KOPT-K1 (cell line): Measurements from ENCODE around the gene NLRC5.
"Not testable (repeated sequence)": the region's sequence is repeated elsewhere in the genome, so short reads cannot be mapped to it uniquely, and the experiment has no call there.

Experiments
- H3K27ac ChIP-seq: fragments of 200-600 bp; sonication (generic); 2 replicates; pipeline ENCODE4 v1.5.1; 2016; ENCODE audit warnings: antibody characterized with exemption, mild to moderate bottlenecking, low read depth, low read length; ENCODE audit not compliant: poor library complexity, severe bottlenecking
- H3K36me3 ChIP-seq: fragments of 200-600 bp; sonication (generic); 2 replicates; pipeline ENCODE4 v1.5.1; 2017; ENCODE audit warnings: antibody characterized with exemption, mild to moderate bottlenecking, low read length, moderate library complexity; ENCODE audit not compliant: insufficient read depth
- H3K9me3 ChIP-seq: fragments of 200-600 bp; sonication (generic); 2 replicates; pipeline ENCODE4 v1.5.1; 2017; ENCODE audit warnings: antibody characterized with exemption, low read length, mild to moderate bottlenecking; ENCODE audit not compliant: insufficient read depth, poor library complexity, severe bottlenecking

NLRC5 gene

DNA sequence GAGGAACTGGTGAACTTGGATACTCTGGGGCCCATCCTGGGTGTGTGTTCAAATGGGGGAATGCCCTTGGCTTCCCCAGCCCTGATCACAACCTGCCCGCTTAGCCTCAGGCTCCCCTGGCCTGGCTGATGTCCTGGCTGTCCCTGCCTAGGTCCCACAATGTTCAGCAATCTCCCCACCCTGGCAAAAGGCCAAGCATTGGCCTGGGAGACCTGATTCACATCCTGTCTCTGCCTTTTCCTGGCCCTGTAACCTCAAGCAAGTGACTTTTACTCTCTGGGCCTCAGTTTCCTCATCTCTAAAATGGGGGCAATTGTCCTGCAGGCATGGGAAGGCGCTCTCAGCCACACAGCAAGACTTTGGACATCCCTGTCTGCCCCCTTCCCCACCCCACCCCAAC, 117.4 kb downstream of the NLRC5 start:
- Histone ChIP-seq H3K27ac (no peak overlapping the region), H3K36me3 (no peaks in the 10 kb centered on the region)

DNA sequence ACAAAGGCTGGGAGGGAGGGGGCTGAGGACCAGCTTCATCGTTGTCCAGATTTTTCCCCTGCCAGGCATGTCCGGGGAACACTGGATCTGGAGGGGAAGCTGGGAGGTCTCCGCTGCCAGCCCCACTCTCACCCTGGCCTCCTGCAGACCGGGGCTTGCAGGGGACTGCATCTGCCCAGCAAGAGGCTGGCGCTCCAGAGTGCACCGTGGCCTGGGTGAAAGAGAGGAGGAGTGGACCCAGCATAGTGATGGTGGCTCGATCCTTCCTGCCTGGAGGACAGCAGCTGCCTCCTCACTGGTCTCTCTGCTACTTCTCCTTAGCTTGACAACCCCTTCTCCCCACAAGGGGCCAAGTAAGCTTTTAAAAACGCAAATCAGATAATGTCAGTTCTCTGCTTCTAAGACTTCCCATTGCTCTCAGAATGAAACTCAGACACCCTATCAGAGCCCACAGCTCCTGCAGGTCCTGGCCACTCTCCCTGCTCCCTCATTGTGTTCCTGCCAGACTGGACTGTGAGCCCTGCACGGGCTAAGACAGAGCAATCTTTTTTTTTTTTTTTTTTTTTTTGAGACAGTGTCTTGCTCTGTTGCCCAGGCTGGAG, 118.1 kb downstream of the NLRC5 start:
- Histone ChIP-seq H3K9me3 (no peaks in the 10 kb centered on the region), H3K27ac (no peak overlapping the region), H3K36me3 (no peaks in the 10 kb centered on the region)

More for the DNA sequence above, 117.4 kb downstream of the NLRC5 start:
- no peaks in the 10 kb centered on the region for H3K9me3 ChIP-seq

DNA sequence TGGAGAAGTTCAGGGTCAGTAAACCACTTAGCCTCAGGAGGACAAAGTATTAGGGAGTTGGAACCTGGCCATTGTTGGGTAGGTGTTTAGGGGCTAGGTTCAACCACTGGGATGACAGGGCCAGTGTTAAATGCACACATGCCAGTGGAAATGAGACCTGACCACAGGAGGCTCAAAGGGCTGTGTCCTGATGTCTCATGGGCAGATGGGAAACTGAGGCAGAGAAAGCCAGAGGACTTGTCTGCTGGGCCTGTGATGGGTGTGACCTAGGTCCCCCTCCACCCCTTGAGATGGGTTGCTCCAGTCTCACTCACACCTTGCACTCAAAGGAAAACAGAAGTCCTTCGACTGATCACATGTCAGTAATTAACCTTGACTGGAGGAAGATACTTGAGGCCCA, 119.1 kb downstream of the NLRC5 start:
- Histone ChIP-seq H3K9me3 (no peaks in the 10 kb centered on the region), H3K36me3 (no peaks in the 10 kb centered on the region), H3K27ac (no peak overlapping the region)

DNA sequence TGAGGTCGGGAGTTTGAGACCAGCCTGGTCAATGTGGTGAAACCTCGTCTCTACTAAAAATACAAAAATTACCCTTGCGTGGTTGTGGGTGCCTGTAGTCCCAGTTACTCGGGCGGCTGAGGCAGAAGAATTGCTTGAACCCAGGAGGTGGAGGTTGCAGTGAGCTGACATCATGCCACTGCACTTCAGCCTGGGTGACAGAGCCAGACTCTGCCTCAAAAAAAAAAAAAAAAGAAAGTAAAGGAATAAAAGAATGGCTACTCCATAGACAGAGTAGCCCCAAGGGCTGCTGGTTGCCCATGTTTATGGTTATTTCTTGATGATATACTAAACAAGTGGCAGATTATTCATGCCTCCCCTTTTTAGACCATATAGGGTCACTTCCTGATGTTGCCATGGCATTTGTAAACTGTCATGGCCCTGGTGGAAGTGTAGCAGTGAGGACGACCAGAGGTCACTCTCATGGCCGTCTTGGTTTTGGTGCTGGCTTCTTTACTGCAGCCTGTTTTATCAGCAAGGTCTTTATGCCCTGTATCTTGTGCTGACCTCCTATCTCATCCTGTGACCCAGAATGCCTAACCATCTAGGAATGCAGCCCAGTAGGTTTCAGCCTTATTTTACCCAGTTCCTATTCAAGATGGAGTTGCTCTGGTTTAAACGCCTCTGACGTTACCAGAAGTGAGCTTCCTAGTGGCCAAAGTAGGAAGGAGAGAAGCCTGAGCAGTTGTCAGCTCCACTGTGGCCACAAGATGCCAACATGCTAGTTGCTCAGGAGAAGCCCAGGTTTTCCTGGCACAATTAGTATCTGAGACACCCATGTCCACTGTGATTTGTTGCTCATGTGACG, 120.1 kb downstream of the NLRC5 start:
- H3K36me3 ChIP-seq, H3K9me3 ChIP-seq, H3K27ac ChIP-seq: not testable (repeated sequence)

DNA sequence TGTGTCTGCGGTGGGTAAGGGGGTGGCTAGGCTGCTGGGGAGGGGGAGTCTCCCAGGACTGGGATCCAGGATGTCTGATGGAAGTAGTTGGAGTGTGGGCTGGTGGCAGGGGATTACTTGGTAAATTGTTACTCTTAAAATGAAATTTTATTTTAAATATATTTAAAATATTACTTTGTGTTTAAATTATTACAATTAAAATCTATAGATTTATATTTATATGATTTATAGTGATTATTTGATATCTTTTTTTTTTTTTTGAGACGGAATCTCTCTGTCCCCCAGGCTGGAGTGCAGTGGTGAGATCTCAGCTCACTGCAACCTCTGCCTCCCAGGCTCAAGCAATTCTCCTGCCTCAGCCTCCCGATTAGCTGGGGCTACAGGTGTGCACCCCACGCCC, 121.6 kb downstream of the NLRC5 start:
- no peak overlapping the region for H3K27ac ChIP-seq
- no peaks in the 10 kb centered on the region for H3K36me3 ChIP-seq
- no peaks in the 10 kb centered on the region for H3K9me3 ChIP-seq

DNA sequence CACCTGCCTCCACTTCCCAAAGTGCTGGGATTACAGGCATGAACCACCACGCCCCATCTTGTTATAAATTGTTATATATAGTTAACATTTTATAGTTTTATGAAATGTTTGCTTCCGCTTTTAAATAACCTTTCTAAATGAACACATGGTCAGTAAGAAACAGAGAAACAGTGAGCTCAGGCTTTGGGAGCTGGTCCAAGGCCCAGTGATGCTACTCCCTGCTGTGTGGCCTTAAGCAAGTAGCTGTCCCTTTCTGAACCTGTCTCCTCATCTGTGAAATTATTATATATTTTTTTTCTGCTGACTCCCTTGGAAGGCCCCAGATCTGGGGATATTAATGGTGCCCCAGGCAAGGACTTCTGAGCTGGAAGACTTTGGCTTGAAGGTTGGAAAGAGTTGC, 122.1 kb downstream of the NLRC5 start:
- H3K36me3 ChIP-seq = no peaks in the 10 kb centered on the region
- no peaks in the 10 kb centered on the region for H3K9me3 ChIP-seq
- no peak overlapping the region for H3K27ac ChIP-seq

DNA sequence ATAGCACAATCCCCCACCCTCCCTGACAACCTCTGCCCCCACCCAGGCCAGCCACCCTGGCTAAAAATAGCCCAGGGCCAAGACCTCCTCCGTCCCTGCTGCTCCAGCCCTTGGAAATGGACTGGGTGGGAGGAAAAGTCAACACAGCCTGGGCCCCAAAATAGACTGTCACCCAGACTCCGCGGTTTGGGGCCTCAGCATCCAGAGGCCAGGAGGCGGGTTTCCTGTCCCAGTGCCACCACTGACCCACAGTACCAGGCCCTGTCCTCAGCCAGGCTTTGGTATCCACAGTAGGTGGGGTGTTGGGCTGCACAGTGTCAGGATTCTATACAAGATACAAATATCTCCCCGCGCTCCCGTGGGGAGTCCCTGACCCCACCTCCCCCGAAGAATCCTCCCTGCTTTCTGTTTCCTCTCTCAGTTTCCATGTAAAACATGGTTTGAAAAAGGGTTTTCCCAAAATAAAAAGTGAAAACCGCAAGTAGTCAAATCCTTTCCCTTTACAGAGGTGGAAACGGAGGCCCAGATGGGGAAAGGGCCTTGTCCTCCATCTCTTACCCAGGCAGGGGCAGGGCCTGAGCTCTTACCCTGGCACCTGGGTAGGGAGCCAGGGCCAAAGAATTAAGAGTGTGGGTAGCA, 123.2 kb downstream of the NLRC5 start:
- H3K27ac ChIP-seq = no peak overlapping the region
- H3K36me3 ChIP-seq = no peaks in the 10 kb centered on the region
- H3K9me3 ChIP-seq = no peaks in the 10 kb centered on the region

DNA sequence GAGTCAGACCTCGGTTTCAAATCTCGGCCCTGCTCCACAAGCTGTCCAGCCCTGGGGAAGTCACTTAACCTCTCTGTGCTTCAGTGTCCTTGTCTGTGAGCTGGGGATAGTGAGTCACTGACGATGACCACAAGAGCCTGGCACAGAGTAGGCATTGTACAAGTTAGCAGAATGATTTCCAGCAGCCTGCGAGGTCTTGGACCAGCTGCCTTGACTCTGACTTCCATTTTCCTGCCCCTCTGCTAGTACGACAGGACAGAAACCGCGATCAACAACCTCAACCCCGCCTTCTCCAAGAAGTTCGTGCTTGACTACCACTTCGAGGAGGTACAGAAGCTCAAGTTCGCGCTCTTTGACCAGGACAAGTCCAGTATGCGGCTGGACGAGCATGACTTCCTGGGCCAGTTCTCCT, 123.7 kb downstream of the NLRC5 start:
- Histone ChIP-seq H3K36me3 (no peaks in the 10 kb centered on the region), H3K9me3 (no peaks in the 10 kb centered on the region), H3K27ac (no peak overlapping the region)

DNA sequence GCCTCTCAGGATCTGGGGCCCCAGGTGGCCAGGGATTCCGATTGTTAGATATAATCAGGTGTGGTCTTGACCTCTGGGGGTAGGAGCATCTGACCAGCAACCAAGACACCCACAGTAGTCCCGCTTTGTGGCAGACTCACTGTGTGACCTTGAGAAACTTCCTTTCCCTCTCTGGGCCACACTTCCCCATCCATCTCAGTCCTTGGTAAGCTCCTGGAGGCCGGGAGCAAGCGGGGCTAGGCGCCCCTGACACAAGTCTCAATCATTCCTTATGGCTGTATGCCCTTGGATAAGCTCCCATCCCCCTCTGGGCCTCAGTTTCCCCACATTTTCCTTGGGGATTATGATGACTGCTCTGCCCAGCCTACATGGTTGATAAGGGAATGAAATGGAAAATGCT, 124.3 kb downstream of the NLRC5 start:
- H3K36me3 ChIP-seq = no peaks in the 10 kb centered on the region
- no peak overlapping the region for H3K27ac ChIP-seq
- no peaks in the 10 kb centered on the region for H3K9me3 ChIP-seq

DNA sequence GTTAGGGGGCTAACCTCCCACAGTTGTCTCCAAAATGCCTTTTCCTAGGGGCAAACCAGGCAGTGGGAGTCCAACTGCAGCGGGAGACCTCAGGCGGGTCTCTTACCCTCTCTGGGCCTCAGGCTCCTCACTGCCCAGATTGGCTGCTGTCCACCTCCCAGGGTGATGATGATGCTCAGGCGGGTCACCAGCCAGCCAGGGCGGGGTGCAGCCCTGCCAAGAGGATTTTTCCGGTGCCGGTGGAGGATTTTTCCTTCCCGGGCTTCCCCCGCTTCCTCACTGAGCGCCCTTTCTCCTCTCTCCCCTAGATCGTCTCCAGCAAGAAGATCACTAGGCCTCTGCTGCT, 125.8 kb downstream of the NLRC5 start:
- H3K36me3 ChIP-seq = no peaks in the 10 kb centered on the region
- no peak overlapping the region for H3K27ac ChIP-seq

DNA sequence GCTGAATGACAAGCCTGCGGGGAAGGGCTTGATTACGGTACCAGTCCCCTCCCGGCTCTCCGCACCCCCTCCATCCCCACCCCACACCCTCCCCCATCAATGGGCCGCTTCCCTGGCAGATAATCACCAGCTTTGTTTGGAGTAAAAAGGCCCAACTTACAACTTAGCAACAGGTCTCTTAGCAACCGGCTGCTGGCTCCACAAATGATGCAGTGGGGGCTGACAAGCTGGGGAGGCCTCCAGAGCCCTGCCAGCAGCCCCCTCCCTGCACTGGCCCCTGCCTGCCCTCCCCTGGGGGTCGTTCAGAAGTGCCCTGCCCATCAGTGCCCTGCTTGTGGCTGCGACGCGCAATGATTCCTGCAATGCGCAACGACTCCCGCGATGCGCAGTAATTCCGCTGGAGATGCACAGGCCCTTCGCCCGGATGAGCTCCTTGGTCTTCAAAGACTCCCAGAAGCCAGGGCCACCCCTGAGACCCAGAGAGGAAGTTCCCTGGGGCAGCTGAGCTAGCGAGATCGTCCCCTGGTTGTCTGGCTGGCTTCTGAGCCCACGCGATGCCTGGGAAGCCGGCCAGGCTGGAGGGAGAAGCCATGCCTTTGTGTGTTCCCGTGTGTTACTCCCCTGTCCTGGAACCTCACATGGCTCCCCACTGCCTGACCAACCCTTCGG, 126.3 kb downstream of the NLRC5 start:
- Histone ChIP-seq H3K9me3 (no peaks in the 10 kb centered on the region), H3K36me3 (no peaks in the 10 kb centered on the region), H3K27ac (no peak overlapping the region)

More for the DNA sequence above, 125.8 kb downstream of the NLRC5 start:
- no peaks in the 10 kb centered on the region for H3K9me3 ChIP-seq

DNA sequence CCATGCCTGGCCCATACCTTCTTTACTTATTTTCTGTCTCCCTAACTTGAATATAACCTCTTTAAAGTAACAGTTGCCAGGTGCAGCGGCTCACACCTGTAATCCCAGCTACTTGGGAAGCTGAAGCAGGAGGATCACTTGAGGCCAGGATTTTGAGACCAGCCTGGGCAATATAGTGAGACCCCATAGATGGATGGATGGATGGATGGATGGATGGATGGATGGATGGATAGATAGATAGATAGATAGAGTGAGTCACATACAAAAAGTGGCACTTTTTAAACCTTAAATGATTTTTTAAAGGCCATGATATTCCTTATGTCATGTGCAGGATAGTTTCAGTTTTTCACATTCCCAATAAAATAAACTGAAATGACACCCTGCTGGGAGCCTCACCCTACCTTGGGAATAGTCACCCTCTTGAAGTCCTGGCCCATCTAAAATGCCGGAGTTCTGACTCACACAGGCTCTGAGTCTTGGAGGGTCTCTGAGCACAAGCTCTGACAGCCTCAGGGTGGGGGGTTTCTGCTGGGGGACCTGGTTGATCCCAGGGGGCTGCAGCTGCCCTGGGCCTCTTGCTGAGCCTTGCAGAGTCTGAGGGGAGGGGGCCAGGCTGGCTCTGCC, 129.2 kb downstream of the NLRC5 start:
- Histone ChIP-seq H3K27ac (no peak overlapping the region), H3K36me3 (no peaks in the 10 kb centered on the region), H3K9me3 (no peaks in the 10 kb centered on the region)

DNA sequence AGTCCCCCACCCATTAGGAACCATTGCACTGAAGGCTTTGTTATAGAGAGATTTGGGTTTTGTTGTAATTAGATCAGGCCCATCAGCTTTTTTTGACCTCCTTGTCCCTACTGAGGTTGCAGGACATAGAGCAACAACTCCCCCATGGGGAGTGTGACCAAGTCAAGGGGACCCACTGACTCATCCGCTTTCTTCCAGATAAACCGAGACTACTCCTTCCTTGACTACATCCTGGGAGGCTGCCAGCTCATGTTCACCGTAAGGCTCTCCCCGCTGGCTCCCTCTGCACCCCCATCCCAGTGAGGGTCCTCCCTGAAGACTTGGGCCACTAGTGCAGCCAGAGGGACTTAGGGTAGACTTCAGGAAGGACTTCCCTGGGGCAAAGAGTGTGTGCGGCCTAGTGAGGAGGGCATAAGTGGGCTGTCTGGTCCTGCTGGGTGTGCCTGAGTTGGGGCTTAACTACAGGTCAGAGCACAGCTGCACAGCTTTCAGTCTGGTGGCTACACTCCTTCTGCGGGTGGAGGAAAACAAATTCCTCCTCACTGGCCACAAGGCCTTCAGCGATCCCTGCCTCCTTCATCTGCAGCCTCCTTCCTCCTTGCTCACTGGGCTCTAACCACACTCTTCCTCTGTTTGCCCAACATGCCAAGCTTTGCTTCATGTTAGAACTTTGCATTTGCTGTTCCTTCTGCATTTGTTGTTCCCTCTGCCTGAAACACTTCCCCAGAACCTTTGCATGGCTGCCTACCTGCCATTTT, 134.0 kb downstream of the NLRC5 start:
- Histone ChIP-seq H3K27ac (peak overlapping the region; percentile 48), H3K36me3 (no peaks in the 10 kb centered on the region), H3K9me3 (no peaks in the 10 kb centered on the region)

DNA sequence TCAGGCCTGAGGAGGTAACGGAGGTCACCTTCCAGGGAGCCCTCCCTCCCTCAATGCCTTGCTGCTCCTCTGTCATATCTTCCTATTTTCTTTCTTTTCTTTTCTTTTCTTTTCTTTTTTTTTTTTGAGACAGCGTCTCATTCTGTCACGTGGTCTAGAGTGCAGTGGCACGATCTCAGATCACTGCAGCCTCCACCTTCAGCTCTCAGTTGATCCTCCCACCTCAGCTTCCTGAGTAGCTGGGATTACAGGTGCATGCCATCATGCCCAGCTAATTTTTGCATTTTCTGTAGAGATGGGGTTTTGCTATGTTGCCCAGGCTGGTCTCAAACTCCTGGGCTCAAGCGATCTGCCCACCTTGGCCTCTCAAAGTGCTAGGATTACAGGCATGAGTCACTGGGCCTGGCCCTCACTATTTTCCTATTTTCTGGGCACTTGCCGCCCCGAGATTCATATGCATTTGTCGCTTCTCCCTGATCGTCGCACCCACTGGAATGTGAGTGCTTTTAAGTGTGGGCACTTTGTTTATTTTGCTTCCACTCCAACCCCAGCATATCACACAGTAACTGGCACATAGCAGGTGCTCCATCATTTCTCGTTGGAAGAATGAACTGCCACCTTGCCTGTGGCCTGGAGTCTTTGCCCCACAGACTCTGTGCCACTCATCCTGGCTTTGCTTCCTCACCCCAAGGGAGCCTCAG, 134.8 kb downstream of the NLRC5 start:
- no peaks in the 10 kb centered on the region for H3K9me3 ChIP-seq
- H3K36me3 ChIP-seq = no peaks in the 10 kb centered on the region
- peak overlapping the region; percentile 48 for H3K27ac ChIP-seq
